ENCODE data around the gene PPP2R3B.

Gene PPP2R3B

DNA sequence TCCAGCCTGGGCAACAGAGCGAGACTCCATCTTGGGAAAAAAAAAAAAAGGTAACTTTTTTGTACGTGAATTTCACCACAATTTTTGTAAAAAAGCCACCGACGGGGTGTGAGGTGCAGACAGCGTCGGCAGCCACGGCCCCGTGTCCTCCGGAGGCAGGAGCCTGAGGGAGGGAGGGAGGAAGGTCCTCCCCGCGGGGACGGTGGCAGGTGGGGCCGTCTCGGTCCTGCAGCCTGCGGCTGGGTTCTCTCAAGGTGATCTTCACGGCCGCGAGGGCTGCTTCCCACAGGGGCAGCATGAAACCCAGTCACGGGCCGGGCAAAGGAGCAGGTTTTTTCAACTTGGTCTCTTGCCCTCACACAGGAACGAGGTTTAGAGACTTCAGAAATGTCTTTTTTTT lies 91.6 kb downstream of the PPP2R3B start:
- H3K4me3 ChIP-seq (ENCODE audit: low read depth, low read length): no peak overlapping the region
- DNase-seq (ENCODE audit: low read depth): no peak
- TF ChIP-seq, protein P1, sequence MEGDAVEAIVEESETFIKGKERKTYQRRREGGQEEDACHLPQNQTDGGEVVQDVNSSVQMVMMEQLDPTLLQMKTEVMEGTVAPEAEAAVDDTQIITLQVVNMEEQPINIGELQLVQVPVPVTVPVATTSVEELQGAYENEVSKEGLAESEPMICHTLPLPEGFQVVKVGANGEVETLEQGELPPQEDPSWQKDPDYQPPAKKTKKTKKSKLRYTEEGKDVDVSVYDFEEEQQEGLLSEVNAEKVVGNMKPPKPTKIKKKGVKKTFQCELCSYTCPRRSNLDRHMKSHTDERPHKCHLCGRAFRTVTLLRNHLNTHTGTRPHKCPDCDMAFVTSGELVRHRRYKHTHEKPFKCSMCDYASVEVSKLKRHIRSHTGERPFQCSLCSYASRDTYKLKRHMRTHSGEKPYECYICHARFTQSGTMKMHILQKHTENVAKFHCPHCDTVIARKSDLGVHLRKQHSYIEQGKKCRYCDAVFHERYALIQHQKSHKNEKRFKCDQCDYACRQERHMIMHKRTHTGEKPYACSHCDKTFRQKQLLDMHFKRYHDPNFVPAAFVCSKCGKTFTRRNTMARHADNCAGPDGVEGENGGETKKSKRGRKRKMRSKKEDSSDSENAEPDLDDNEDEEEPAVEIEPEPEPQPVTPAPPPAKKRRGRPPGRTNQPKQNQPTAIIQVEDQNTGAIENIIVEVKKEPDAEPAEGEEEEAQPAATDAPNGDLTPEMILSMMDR (IDR thresholded peaks at IDR 0.05; ENCODE audit: low read depth, low read length, missing control alignments): no peak

- TF ChIP-seq, protein P1 (IDR thresholded peaks at IDR 0.05; ENCODE audit: low read depth, low read length, missing control alignments): no peak
- H3K4me3 ChIP-seq (ENCODE audit: low read depth, low read length): no peak overlapping the region
- no peak for DNase-seq (ENCODE audit: low read depth)
These were observed 93.5 kb downstream of the PPP2R3B start for GRCh38 chrX:292900-293897.

- DNase-seq (ENCODE audit: low read depth): no peak
- TF ChIP-seq, protein P1 (IDR thresholded peaks at IDR 0.05; ENCODE audit: low read depth, low read length, missing control alignments): no peak
- no peak overlapping the region for H3K4me3 ChIP-seq (ENCODE audit: low read depth, low read length)
These were observed 95.3 kb downstream of the PPP2R3B start for GRCh38 chrX:291411-291901.

GRCh38 chrX:290476-291166 lies 96.1 kb downstream of the PPP2R3B start:
- TF ChIP-seq, protein P1 (IDR thresholded peaks at IDR 0.05; ENCODE audit: low read depth, low read length, missing control alignments): no peak
- H3K4me3 ChIP-seq (ENCODE audit: low read depth, low read length): no peak overlapping the region
- DNase-seq (ENCODE audit: low read depth): no peak

DNA sequence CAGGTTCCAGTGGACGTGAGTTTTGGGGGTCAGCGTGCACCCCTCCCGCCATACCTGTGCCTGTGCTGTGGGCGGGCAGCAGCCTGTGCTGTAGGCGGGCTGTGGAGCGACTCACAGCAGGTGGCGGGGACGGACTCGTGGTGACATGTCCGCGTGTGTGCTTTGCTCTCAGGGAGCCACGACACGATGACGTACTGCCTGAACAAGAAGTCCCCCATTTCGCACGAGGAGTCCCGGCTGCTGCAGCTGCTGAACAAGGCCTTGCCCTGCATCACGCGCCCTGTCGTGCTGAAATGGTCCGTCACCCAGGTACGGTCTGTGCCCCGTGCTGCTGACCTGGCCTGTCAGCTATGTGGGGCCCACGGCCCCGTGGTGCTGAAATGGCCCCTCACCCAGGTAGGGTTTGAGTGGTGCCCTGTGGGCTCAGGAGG lies 98.1 kb downstream of the PPP2R3B start:
- DNase-seq (ENCODE audit: low read depth): no peak
- H3K4me3 ChIP-seq (ENCODE audit: low read depth, low read length): no peak overlapping the region
- TF ChIP-seq, protein P1 (IDR thresholded peaks at IDR 0.05; ENCODE audit: low read depth, low read length, missing control alignments): no peak

DNA sequence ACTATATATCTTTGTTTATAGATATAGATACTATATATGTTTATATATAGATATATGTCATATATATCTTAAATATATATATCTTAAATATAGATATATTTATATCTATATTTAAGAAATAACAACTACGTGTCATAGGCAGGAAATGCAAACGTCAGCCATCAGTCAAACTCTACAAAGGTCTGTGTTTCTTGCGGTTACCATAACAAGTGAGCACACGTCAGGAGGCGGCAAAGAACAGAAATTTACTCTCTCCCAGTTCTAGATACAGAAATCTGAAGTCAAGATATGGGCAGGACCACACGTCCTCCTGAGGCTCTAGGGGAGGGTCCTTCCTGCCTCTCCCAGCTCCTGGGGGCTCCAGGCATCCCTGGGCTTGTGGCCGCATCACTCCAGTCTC lies 99.0 kb downstream of the PPP2R3B start:
- no peak overlapping the region for H3K4me3 ChIP-seq (ENCODE audit: low read depth, low read length)
- TF ChIP-seq, protein P1 (IDR thresholded peaks at IDR 0.05; ENCODE audit: low read depth, low read length, missing control alignments): no peak
- DNase-seq (ENCODE audit: low read depth): no peak

Measured in GM12864 (cell line).